NOMO-1 treated with DMSO at 0.1 percent for 48 hours (cell line): ENCODE results near the gene ANTKMT.
A peak's percentile ranks its signal among the peaks of the same experiment; 100 is the strongest.

ENCODE experiments used
- DNase-seq: peaks from one replicate; lab custom pipeline; 2025; ENCODE audit not compliant: unreplicated experiment; lab: John Stamatoyannopoulos, UW

ANTKMT gene

DNA sequence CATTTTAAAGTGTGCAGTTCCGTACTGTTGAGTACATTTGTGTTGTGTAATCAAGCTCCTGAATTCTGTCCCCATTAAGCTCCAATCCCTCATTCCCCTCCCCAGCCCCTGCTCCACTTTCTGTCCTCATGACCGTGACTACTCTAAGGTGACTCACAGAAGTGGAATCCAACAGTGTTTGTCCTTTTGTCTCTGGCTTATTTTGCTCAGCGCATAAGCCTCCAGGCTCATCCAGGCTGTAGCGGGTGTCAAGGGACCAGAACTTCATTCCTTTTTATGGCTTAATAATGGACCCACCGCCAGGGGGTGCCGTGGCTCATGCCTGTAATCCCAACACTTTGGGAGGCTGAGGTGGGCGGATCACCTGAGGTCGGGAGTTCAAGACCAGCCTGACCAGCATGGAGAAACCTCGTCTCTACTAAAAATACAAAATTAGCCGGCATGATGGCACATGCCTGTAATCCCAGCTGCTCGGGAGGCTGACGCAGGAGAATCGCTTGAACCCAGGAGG is 8.2 kb upstream of the ANTKMT start:
- peak; percentile 36 for DNase-seq

DNA sequence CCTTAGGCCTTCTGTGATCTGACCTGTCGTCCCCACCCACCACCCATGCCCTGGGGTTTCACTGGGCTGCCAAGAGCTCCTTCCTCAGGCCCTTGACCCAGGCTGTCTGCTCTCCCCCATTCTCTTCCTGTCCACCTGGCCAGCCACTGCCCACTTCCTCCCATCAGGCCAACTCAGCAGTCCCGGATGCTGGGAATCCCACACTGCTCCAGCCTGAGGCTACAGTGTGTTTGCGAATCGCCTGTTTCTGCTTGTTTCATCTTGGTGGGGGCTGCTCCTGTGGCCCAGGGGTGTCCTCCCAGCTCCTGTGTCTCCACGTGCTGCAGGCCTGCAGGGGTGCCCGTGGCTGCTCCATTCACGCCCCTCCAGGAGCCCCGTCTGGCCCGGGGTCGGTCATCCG is 6.9 kb upstream of the ANTKMT start:
- no peak for DNase-seq

DNA sequence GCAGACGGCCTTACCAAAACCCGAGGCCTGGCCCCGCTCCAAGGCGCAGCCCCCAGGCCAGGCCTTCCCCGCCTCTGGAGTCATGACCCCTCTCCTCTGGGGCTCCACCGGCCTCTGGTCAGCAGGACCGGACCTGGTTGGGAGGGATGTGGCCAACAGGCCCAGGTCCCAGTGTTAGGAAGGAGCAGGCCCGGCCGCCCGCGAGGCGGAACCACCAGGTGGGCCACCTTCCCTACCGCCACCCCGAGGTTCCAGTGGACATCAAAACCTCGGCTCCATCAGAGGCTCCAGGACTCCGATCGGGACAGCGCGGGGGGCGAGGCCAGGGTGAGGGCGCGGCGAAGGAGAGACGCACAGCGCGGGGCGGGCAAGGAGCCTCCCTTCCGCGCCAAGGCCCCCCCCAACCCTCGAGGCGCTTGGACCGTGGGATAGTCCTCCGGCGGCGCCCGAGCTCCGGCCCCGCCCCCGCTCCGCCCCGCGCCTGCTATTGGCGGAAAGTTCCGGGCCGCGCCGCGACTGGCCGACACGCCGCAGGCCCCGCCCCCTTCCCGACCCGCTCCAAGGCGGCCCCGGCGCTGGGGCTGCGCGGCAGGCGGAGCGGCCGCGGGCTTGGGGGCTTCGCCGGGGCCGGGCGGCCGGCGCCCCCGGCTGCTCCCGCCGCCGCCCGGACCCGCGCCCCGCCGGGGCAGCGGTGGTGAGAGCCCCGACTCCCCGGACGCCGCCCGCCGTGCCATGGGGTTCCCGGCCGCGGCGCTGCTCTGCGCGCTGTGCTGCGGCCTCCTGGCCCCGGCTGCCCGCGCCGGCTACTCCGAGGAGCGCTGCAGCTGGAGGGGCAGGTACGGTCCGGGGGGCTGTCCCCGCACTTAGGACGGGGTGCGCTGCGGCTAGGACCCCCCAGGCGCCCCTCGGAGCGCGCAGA is 6.1 kb upstream of the ANTKMT start, which contains the start of gene METRN:
Gene METRN, plus strand, starts transcription at position 561 of the 919 bp plus-strand sequence. Its CDS starts 172 bp downstream, at position 733.
- DNase-seq: peak; percentile 73

DNA sequence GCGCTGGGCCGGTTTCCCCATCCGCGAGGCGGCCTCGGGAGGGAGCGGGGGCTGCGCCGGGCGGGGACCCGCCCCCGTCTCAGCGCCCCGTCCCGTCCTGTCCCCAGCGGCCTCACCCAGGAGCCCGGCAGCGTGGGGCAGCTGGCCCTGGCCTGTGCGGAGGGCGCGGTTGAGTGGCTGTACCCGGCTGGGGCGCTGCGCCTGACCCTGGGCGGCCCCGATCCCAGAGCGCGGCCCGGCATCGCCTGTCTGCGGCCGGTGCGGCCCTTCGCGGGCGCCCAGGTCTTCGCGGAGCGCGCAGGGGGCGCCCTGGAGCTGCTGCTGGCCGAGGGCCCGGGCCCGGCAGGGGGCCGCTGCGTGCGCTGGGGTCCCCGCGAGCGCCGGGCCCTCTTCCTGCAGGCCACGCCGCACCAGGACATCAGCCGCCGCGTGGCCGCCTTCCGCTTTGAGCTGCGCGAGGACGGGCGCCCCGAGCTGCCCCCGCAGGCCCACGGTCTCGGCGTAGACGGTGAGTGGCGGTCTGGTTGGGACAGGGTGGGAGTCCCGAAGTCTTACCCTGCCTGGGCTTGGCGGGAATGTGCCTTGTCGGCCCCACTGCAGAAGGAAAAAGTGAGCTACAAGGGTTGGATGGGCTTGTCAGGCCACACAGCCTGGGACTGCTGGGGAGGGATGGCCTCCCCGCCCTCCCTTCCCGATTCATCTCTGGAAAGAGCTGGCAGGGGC is 5.3 kb upstream of the ANTKMT start:
- peak; percentile 17 for DNase-seq

DNA sequence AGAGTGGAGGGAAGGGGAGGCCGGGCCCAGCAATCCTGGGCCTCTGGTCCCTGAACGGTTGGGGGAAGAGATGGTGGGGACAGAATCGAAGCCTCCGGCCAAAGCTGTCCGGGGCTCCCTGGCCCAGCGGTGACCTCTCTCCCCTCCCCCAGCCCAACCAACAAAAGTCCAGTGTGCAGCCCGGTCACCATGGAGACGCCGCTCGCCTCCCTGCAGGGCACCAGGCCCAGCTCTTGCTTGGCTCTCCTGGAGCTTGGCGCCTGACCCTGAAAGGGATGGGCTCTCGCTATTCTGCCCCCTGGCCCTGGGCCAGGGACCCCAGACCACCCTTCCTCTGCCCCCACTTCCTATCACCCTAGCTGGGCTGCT is 4.8 kb upstream of the ANTKMT start:
- DNase-seq: no peak

DNA sequence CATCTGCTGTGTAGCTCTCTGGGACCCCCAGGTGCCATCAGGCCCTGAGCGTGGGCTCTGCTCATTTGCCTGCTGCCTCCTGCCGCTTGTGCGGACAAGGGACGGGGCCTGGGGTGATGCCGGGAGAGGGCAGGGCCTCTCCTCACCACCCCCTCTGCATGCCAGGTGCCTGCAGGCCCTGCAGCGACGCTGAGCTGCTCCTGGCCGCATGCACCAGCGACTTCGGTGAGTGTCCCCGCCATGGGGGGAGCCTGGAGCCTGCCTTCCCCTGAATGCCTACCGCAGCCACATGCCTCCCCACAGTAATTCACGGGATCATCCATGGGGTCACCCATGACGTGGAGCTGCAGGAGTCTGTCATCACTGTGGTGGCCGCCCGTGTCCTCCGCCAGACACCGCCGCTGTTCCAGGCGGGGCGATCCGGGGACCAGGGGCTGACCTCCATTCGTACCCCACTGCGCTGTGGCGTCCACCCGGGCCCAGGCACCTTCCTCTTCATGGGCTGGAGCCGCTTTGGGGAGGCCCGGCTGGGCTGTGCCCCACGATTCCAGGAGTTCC is 4.1 kb upstream of the ANTKMT start:
- DNase-seq: no peak

DNA sequence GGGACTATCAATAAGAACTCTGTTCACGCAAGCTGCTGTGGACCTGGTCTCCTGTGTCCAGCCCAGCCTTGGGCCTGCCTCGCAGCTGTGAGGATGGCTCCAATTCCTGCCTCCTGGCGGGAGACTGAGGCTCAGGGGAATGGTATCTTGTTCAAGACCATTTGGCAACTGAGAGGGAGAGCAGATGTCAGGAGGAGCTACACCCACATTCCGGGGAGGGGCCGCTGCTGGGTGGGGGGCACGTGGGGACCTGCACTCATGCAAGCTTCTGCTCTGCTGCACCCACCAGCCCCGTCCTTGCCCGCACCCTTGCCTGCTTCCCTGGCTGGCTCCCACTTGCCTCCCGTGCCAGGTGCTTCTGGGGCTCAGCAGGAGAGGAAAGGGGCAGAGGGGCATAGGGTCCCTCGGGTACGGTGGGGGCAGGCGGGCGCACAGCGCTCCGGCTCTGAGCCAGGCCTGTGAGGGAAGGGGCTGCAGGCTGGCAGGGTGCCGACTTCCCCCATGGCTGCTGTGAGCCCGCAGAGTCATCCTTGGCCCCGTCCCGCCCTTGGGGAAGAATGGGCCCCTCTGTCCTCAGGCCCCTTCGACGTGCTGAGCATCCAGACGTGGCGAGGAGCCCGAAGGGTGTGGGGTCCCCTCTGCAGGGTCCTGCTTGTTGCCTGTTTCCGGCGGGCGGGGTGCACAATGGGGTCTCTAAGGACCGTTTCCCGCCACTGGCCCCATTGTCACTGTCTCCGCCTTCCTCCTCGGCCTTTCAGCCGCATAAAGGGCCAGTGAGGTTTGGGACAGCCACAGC is 3.3 kb upstream of the ANTKMT start:
- DNase-seq: no peak

DNA sequence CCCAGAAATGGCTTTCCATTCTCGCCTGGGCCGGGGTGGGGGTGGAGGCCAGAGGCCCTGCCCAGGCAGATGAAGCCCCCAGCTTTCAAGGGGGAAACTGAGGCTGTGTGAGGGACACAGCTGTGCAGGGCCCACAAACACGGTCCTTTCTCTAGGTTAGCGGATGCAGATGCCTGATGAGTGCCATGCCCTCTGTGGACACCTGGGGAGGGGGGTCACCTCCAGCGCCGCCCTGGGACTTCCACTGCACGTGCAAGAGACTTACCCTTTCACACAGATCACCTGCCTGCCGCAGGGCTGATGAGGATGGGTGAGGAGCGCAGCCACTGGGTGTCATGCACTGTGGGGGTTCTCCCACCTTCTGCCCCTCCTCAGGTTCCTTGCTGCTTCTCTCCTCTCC is 2.6 kb upstream of the ANTKMT start:
- no peak for DNase-seq

DNA sequence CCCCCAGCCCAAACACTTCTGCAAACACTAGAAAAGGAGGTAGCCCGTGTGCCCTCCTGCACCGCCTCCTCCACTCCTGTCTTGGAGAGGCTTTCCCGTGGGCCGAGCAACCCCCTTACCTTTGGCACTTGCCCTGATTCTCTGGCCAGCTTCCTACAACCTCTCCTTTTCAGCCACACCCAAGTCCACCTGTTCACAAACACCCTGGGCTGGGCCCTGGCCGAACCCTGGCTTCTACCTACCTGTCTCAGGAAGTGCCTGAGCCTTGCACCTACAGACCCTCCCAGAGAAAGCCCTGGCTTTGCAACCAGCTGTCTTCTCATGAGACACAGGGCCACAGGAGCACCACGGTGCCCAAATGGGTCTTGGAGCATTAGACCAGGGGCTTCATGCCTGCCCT is 2.0 kb upstream of the ANTKMT start:
- DNase-seq: no peak

DNA sequence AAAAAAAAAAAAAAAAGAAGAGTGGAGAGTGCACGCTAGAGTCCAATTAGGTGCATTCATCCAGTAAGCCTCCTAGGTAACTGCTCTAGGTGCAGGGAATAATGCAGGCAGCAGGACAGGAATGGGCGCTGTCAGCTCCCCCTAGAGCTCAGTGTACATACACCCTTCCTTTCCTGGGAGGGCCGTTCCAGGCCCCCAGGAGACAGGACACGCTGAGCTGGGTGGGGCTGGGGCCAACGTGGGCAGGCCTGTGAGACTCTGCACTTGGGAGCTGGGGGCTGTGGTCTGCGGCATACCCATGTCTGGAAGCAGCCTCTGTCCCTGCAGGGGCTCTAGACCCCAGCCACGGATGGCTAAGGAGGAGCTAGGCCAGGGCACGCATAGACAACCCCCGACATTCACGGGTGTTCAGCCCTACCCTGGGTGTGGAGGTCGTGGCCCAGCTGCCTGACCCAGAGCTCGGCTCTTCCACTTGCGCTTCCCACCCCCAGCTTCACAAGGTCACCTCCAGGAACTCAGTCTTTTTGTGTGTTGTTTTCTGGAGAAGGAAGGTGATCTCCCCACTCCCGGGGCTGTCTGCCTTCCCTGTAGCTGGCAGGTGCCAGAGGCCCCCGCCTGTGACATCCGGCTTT is 1.0 kb upstream of the ANTKMT start:
- no peak for DNase-seq

DNA sequence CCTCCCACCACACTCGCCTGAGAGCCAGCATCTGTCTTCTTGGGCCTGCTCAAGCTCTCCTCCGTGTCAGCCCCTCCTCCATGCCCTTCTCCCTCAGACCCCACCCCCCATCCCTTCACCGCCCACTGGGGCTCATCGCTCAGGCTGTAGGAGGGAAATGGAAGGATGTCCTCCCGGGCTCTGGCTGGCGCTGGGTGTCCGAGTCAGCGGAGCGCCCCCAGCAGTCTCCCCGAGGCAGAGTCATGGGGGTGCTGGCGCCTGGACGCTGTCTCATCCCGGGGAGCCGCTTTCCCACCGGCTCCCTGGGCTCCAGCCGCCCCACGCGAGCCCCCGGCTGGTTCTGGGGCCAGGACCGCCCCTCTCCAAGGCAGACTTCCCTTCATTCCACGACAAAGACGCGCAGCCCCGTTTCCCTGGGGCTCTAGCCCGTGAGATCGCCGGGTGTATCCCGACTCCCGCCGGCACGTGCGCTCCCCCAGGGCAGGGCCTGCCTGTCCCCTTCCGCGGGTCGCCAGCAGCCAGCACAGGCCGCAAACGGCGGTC is 428 bp upstream of the ANTKMT start:
- DNase-seq: no peak

DNA sequence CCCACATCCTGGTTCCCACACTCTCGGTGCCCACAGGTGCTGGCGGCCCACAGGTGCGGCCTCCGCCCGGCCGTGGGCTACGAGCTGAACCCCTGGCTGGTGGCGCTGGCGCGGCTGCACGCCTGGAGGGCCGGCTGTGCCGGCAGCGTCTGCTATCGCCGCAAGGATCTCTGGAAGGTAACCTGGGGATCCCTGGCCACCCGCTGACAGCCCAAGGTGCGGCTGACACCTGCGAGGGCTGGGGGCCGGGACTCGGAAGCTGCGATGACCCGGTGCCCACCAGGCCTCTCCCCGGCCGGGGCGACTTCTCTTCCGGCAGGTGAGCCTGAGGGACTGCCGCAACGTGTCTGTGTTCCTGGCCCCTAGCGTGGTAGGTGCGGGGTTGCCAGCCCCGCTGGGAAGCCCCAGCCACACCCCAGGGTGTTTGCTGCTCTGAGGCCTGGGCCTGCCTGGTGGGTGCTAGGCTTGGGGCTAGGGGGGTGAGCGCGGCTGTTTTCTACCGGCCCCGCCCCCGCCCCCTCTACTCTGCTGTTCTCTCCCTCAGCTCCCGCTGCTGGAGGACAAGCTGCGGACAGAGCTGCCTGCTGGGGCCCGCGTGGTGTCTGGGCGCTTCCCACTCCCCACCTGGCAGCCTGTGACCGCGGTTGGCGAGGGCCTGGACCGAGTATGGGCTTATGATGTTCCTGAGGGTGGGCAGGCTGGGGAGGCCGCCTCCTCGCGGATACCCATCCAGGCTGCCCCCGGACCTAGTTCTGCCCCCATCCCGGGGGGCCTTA is 1.0 kb downstream of the ANTKMT start:
- no peak for DNase-seq

DNA sequence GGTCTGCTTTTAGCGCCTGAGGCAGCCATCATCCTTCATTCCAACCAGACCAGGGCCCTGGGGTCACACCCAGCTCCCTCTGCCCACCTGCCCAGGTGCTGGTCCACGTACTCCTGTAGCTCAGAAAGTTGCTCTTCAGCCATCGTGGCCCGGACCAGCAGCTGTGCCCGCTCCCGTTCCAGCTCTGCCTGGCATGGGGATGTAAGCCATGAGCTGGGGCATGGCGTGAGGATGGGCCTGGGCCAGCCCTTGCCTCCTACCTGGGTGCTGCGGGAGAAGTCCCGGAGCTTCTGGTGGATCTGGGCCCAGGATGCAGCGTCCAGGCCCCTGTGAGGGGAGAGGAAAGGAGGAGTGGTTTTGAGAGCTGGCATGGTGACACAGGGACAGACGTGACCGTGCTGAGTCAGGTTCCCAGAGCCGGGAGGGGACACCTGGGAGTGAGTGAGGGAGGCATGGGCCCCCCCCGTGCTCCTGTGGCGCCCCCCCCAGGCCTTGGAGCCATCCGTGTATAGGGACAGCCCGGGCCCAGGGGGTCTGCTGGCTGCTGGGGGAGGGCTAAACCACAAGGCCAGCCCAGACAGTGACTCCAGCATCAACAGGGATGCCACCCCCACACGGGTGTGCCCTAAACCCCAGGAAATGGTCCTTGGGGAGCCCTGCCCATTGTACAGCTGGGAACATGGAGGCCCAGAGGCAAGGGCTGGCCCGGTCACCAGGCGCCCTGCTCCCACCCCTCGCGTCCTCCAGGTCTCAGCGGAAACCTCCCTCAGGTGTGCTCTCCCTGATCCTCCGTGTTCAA is 2.1 kb downstream of the ANTKMT start:
- DNase-seq: no peak

DNA sequence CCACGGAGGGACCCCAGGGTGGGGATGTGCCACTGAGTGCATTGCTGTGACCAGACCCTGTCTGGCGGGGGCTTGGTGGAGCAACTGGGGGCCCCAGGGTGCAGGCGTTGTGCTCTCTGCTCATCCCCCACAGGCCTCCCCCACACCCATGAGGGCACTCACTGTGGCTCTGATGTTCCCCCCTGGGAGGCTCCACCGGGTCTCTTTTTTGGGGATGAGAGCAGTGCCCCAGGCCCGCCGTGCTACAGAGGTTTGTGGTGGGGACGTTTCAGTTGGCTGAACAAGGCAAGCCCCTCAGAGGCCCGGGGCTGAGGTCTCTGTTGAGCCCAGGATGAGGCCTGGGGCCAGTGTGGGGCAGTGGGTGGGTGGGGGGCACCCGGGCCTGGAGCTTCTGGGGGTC is 2.7 kb downstream of the ANTKMT start:
- DNase-seq: no peak

DNA sequence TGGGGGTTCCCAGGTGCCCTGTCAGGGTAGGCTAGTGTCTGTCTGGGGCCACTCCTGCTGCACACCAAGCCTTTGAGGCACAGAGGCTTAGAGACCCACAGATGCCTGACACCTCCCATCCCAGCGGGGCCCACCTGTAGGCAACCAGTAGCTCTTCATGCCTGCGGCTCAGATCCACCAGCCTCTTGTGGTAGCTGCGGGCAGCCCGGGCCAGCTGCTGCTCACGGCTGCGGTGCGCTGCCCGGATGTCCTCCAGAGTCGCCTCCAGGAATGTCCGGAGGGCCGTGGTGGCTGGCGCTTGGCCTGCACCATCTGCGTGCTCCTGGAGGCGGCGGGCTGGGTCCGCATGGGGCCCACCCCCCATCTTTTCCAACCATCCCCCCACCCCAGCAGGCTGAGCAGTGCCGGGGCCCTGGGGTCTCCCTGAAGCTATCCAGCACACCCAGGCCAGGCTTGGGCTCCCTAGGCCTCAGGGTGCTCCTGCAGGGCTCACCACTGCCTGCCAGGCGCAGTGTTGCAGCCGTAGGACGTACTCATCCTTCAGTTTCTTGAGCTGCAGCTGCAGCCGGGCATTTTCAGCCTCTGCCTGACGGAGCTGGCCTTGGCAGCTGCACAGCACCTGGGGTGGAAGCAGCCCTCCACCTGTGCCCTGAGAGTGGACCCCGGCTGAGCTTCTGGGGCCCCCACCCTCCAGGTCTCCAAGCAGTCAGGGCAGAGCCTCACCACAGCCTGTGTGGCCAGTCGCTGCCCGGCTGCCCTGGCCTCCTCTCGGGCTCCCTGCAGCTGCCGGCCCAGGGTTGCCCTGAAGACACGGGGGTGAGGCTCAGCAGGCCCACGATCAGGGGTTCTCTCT is 3.5 kb downstream of the ANTKMT start:
- no peak for DNase-seq

DNA sequence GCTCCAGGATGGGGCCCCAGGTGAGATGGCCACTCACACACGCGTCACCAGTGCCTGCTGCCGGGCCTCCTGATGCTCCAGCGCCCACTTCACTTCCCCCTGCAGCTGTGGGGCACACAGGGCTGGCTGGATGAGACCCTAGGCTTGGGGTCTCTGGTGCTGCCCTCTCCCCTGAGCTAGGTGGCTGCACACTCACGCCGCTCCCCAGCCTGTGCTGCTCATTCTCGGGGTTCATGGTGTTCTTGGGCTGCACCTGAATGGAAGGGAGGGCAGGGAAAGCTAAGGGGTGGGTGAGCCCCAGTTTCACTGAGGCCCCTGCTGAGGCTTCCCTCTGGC is 4.1 kb downstream of the ANTKMT start:
- DNase-seq: no peak

DNA sequence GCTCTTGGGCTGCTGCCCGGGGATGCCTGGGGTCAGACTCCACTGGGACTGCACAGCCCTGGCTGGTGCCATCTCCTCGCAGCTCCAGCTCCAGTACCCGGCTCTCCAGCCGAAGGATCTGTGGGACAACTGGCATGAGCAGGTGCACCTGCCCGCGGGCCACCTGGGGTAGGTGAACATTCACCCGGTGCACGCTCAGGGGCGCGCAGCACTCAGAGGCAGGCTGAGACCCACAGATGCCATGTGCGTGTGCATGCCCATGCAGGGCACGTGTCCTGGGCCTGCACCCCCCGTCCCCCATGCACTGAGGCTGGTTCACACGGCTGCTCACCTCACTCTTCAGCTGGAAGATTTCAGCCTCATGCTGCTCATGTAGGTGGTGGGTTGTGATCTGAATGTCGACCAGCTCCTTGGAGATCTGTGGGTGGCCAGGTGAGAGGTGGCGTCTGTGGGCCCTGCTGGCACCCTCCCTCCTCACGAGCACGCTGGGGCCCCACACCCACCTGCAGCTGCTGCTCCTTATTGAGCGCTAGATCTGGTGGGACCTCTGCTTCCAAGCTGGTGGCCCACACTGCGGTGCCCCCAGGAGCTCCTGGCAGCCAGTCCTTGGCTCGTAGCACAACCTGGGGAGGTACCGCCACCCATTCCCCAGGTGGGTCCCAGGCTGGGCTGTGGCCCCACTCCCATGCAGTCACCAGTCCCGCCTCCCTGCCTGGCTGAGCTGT is 4.7 kb downstream of the ANTKMT start:
- no peak for DNase-seq

DNA sequence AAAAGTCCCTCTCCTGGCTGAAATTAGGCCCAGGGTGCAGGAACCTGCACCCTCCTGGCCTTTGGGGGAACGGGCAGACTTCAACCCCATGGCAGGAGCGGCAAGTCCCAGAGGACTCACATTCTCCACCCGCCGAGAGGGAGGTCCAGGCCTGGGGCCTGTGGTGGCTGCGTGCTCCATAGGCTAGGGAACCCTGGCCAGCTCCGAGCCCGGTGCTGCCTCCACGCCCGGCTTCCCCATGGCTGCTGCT is 5.2 kb downstream of the ANTKMT start:
- no peak for DNase-seq
